NCI-H526 (cell line): ENCODE data around the gene NEGR1.
"Not testable (repeated sequence)": the region's sequence is repeated elsewhere in the genome, so short reads cannot be mapped to it uniquely, and the experiment has no call there.

ENCODE experiments used
- DNase-seq, 2 experiments: peaks; one replicate each; lab custom pipeline; 2025; lab: John Stamatoyannopoulos, UW

The NEGR1 gene

DNA sequence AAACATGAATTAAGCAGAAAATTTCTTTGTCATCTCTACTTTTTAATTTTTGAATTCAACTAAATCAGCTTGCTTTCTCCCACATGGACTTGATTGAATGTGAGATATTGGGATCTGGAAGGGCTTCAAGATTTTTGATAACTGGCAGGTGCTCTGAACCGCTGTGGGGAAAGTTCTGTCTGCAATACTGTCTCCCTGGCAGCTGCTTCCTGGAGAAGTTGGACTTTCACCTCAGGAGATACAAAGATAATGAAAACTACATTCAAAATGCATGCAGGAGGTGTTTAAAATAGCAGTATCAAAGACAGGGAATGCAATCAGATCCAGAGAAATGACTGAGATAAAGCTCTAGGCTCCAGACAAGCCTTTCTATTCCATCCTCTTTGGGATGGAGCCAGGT is 338.3 kb downstream of the NEGR1 start:
- peak; percentile 18 to 43 for DNase-seq

DNA sequence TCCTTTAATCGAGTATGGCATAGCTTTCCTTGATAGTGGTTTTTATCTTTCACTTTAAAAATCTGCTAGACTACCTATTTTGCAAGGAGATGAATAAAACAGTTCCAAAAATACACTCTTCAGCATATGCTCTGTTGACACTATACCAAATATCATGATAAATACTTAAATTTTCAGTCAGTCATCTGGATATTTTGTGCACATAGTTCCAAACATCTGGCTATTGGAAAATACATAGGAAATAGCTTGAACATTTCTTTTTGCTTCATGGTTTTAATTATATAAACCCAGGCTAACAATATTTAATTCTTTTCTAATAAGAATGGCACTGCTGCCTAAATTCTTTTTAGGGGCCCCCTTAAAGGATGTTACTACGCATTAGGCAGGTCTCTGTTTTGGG is 342.1 kb downstream of the NEGR1 start:
- DNase-seq: no peak

DNA sequence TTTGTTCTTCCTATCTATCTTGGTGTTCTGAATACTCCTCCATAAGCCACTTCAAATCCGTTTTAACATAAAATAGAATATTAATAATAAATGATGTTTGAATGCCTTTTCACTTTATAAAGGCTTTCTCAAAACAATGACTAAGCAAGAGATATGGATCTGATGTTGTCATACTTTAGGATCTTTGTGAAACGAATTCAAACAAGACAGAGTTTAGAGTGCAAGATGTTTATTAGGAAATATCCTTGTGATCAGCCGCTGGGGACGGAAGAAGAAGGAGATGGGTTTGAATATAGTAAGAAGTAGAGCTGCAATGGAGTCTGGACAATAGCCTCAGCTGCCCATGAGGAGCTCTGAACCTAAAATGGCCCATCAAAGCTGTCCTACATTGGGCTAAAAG is 351.8 kb downstream of the NEGR1 start:
- DNase-seq: no peak

DNA sequence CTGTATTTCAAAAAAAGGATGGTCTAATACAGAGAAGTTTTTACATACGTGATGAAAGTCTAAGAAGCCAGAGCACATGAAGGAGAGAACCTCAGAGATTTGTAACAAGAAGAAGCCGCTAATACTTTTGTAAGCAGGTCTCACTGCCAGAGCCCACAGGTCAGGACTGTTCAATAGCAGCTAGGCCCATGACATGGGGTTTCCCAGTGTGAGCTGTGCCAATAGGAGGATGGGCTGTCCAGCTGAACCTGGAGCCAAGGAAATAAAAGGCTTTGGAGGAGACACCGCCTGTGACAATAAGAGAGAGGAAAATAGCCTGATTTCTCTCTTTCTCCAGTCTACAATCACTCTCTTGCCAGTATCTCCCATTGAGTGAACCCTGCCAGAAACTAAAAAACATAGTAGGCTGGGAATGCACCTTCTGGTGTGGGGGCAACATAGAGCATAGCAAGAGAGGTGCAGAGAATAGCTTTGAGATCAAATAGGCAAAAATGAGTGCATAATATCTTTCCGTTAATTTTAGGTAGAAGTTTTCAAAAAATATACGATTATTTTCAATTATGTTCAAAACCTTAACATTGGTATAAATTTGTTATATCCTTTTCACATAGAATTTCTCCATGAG is 360.3 kb downstream of the NEGR1 start:
- no peak for DNase-seq

DNA sequence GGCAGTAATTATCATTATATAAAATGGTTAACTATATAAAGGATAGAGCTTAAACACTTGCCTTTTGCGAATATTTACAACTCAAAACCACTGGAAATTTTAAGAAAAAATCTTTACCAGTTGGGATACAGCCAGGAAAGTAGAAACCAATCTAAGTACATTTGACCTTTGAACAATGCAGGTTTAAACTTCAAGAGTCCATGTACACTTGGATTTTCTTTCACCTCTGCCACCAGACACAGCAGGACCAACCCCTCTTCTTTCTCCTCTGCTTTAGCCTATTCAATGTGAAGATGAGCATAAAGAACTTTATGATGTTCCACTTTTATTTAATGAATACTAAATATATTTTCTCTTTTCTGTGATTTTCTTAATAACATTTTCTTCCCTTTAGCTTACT is 361.1 kb downstream of the NEGR1 start:
- no peak for DNase-seq

DNA sequence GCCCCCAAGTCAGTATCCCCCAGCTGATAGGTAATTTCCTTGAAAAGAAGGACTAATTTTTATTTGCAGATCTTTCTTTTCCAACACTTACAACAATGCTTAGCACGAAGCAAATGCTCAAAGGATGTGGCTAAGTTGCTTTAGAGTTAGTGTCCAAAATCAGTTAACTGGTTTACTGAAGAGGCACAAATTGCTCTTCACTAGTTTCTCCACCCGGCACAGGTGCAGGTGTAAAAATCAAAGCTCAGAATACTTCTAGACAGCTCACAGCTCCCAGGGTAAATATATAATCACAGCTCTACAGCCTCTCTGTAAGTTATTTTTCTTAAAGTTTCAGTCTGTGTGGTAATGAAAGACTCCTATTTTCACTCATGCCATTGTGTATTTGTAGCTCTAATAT is 361.8 kb downstream of the NEGR1 start:
- DNase-seq: no peak

DNA sequence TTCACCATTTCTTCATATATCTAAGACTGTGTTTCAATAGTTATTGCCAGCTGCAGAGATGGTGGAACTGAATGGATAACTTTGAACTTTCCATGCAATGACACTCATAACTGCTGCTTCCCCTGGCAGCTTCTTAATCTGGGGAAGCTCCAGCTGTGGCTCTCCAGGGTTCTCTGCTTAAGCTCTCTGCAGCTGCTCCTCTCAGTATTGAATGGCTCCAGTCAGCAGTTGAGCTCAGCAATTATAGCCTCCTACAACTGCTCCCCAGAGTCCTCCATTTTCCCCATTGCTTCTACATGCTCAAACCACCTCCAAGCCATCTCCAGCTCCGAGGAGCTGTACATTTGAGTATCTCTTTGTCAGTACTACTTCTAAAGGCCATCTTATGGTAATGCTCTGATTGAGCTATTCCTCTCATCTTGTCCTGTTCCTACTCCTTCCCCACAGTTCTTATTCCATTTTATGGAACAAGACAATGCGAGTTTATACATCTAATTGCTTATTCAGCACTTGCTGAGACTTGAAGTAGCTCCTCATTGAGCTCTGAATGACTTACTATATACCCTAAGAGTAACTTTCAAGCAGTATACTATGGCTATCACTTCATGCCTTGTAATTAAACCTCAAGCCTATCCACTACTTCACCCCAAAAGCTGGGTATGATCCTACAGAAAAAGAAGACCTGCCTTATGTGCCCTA is 362.4 kb downstream of the NEGR1 start:
- no peak for DNase-seq

DNA sequence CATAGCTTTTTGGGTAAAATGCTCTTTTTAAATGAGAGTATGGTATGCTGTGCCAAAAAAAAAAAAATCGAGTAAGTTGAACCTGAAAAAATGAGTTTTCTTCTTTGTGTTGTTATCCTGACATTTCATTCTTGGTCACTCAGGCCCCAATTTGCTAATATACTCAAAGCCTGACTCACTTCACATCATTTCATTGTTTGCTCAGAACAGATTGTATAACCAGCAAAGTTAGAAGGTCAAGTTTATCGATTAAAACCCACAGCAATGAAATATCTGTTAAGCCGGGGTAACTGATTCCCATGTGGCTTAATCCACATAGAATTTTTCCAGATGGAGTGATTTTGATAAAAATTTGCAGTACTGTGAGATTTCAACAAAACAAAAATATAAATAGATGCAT is 363.7 kb downstream of the NEGR1 start:
- DNase-seq: no peak

DNA sequence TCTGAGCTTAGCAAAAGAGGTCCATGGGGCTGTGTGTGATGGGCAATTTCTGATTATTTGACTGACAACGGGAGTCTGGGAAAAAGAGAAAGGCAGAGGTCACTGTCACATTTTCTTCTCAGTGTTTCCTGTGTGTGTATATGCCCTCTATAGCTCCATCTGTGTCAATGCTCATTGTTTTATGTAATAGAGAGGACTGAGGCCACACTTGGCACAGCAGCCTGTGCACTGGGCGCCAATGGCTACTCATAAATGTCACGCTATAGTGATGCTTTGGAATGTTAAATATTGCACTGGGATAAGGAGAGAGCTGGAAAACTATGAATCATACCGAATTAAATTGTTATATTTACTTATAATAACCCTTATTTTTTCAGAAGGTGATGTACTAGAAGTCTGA is 365.4 kb downstream of the NEGR1 start:
- no peak for DNase-seq

DNA sequence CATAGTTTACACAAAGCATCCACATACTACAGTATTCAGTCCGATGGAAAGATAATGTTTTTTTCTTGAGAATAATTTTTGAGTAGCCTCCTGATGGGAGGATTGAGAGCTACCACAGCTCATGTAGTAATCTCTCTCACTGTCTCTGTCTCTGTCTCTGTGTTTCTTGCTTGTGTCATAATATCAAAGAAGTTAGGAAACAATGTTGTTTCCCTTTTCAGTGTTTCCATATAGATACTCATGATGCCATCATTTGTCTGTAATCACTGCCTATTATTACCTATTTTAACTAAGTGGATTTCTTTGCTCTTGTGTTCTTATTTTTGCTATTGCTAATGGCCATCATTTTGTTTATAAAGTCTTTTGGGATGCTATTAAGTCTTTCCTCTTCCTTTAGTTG is 367.7 kb downstream of the NEGR1 start:
- no peak for DNase-seq

DNA sequence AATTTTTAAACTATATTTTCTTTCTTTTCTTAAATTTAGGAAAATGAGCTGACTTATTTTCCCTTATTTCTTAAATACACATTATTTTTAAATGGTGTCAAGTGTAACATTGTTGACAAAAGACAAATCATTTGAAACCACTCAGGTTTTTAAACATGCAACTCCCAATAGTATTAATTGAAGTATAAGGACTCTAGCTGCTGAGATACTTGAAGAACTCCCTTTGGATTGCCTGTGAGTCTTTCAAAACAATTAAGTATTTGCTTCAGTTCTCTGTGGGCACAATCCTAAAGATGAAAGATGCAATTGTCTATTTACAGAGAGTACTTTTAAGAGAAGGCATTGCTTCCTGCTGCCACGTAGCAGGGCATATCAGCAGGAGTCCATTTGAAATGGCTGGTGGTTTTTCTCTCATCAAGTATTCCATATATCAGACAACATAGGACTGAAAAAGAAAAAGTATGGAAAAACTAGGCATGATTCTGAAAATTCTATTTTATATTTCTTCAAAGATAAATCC is 373.4 kb downstream of the NEGR1 start:
- no peak for DNase-seq

DNA sequence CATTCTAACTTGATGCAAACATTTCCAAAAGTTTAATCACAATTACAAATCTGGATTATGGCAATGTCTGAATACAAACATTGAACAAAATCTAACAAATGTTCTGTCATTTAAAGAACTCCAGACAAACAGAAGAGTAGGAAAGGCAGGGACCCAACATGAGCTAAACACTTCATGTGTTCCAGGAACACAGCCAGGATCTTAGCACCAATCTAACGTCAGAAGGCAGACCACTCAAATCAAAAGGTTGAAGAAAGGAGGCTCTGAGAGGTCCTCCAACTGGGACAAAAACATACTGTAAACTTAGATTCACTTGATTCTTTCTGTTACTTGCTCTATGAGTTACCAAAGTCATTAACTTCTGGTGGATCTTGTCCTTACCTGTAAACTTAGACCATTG is 374.0 kb downstream of the NEGR1 start:
- DNase-seq: no peak

DNA sequence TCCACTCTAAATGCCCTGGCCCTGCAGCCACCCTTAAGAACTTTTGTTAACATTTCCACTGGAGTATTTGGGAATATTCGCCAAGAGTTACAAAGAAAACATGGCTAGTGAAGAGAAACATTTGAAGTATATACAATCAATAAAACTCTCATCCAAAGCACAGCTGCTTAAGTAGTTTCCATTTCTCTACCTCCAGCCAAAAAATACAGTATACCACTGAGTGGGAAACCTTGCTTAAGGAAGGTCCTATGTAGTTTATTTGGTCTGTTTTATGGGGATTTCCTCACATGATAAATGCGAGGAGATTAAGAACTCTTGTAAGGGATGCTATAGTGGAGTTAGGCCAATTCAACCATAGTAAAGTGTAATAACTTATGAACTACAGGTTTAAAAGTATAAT is 382.5 kb downstream of the NEGR1 start:
- no peak for DNase-seq

DNA sequence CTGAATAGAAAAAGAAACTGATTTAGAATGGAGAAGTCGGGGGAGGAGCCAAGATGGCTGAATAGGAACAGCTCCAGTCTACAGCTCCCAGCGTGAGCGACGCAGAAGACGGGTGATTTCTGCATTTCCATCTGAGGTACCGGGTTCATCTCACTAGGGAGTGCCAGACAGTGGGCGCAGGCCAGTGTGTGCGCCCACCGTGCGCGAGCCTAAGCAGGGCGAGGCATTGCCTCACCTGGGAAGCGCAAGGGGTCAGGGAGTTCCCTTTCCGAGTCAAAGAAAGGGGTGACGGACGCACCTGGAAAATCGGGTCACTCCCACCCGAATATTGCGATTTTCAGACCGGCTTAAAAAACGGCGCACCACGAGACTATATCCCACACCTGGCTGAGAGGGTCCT is 394.2 kb downstream of the NEGR1 start:
- not testable (repeated sequence) for DNase-seq

DNA sequence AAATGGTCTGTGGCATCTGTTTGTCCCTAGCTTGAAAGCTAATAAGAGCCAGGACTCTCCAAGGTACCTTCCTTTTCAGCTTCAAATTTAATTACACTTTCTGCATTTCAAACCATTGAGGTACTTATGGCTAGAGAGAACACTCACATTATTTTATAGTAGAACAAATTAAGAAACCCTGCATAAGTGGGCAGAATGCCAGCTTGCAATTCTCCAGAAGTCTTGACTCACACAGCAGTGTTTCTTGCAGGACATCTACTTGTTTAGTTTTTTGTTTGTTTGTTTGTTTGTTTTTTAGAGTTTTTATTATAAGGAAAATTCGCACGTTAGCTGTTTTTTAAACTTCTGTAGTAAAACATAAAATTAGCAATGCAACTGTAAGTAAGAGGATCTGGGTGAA is 397.2 kb downstream of the NEGR1 start:
- DNase-seq: no peak

DNA sequence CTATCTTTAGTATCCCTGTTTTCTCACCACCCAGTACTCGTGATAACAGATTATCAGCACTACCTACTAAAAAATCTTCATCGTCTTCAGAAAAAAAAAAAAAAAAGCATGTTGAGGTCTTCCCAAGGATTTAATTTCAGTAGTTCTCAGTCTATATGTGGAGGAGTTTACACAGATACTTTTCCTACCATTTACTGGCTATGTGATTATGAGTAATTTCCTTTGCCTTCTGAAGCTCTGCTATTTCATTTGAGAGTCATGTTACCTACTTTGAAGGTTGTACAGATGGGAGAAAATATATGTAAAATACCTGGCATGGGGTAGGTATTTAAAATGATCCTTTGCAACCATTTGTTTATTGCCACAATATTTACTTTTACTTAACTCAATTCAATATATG is 399.7 kb downstream of the NEGR1 start:
- no peak for DNase-seq

DNA sequence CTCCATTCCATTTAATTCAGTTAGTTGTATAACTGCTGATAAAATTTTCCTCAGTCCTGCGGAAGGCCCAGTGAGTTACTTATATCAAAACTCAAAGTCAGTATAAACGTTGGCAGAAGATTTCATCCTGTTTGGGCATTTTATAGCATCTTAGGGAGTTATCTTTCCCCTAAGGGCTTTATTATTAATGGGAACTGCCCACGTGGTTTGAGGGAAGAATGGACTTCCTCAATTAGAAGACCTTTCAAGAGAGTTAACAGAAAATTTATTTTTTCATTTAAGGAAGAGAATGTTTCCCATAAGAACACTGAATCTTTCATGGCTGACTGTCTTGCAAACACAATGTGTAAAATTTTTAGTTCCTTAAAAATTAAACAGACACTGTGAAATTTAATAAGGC is 400.1 kb downstream of the NEGR1 start:
- no peak for DNase-seq

DNA sequence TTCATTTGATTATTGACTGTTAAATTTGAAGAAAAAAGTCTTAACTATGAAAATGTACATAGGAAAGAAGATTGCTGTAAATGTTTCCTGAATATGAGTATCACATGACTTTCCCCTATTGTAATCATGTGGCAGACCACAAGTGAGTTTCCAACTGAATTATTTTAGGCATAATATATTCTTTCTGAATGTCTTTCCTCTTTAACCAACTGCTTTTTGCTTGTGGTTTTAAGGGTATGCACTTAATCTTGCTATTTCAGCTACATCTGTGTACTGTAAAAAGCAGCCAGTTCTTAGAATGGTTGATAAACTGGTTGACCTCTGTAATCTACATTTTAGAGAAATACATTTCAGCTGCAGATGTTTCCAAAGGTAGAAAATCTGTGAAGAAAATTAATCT is 400.7 kb downstream of the NEGR1 start:
- no peak for DNase-seq

DNA sequence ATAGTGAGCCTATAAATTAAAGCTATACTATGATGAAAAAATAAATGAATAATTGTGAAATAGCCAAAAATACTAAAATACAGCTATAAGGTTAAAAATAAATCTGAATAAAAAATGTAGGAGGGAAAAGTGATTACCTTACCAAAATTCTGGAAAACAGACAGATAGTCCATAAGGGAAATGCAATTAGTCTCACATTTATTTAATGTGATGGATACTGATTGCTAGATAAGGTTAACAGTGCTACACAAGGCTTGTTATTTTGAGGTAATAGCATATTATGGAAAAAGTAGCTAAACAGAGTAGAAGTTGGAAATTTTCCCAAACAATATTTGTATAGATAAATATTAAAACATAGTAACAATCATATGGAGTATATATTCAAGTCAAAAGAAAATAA is 413.0 kb downstream of the NEGR1 start:
- DNase-seq: no peak

DNA sequence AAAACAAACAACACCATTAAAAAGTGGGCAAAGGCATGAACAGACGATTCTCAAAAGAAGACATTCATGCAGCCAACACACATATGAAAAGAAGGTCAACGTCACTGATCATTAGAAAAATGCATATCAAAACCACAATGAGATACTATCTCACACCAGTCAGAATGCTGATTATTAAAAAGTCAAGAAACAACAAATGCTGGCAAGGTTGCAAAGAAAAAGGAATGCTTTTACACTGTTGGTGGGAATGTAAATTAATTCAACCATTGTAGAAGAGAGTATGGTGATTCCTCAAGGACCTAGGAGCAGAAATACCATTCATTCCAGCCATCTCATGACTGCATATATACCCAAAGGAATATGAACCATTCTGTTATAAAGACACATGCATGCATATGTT is 419.6 kb downstream of the NEGR1 start:
- no peak for DNase-seq

DNA sequence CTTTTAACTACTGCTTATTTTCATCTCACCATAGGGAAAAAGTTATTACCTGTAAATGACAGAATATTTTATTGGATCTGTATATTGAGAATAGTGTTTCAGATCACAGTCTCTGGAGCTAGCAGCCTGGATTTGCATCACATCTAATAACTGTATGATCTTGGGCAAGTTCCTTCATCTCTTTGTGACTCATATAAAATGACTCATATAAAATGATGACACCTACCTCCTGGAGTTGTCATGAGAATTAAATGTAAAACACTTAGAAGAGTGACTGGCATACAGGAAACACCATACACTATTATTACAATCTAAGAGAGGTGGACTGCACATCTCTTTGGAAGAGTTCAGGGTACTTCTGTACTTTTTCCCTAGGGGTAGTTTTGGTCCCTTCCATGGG is 421.3 kb downstream of the NEGR1 start:
- DNase-seq: no peak

DNA sequence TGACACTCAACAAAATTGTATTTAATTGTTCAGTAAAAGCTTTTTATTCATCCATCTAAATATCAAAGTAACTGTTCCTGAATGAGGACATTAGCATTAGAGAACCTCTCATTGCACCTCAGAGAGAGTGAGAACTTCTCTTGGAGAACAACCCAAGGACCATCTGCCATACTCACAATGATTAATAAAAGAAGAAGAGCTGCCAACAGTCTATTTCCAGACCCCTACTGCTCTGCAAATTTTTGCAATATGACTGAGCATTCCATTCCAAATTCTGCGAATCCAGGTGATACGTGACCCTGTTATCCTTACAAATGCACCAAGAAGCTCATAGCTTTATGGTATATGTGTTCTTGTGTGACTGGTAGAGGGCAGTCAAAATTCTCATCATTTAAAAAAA is 422.5 kb downstream of the NEGR1 start:
- no peak for DNase-seq

DNA sequence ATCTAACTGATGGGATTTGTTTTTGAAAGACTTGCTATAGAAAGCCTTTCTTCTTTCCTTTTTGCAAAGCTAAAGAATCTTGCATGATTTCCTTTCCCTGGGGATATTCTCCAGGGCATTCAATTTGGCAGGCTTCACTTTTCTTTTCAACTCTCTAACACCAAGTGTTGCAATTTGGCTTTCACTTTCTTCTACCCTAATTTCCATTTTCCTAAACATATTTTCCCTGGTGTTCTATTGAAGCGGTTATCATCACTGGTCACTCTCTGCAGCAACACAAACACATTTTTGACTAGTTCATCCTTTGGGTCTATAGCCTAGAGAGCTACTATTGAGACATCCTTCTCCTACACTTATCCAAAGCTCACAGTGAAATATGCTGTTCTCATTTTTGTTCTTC is 424.5 kb downstream of the NEGR1 start:
- DNase-seq: no peak

DNA sequence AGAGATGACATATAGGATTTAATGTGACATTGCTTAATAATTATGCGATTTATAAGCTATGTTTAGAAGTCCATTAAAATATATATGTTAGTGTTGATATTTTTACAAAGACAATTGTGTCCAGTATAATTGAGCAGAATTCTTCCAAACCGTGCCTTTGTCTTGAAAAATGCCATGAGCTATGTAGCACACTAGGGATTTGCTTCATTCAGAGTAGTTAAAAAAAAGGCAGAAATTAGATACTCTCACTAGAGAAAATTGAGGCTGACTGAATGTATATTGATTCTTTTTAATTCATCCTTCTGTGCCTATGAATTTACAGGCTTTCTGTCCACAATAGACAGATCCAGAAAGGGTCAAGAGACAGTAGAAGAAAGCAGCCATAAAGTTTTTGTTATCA is 429.0 kb downstream of the NEGR1 start:
- no peak for DNase-seq
